GM13977 (cell line): ENCODE results near the gene DCUN1D5.

Source experiments
- DNase-seq: peaks from one replicate; pipeline ENCODE4 v3.0.0; 2012; ENCODE audit warnings: low spot score
- in situ Hi-C: fragments of 300-500 bp; cut with MboI; formaldehyde crosslinking; loops from one replicate; pipeline ENCODE4 v1.12.0; 2022; ENCODE audit warnings: low sequenced_read_pairs, low pct_unique_long_range_greater_than_20kb, mixed read lengths, inconsistent platforms; ENCODE audit not compliant: unreplicated experiment
- TF ChIP-seq, protein P1 (sequence below): IDR thresholded peaks from 2 replicates; pipeline ENCODE4 v1.5.1; 2012; ENCODE audit warnings: mild to moderate bottlenecking, control low read depth; ENCODE audit not compliant: insufficient read depth; ENCODE audit errors: extremely low read depth, missing control alignments

Gene DCUN1D5

DNA sequence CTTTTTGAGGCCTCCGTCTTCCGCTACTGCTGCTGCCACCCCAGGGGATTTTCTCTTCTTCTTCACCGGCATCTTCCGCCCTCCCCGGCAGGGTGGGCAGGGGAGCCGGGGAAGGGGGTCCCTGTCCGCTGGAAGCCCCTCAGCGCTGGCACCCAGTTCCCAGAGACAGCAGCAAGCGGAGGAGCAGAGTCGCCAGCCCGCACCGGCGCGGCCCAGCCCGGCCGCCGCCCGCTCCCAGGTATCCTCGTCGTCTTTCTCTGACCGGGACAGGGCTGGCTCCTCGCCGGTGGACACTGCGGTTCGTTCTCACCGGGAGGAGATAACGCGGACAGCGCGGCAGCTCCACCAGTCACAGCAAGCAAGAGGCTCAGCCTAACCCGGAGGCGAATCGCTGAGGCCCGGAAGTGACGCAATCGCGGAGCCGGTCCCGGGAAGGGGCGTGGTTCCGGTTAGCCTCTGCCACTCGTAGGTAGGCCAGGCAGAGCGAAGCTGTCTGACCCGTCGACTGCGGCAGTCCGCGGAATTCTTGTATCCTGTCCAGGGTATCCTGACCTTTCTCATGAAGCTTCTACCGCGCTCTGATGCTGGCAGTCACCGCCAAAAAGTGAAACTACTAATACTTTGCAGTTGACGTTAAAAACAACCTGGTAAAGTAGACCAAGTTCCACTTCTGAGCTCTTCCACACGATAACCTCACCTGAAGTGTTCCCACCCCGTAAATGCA lies at the start of gene DCUN1D5:
DCUN1D5 (minus strand) TSS at position 360 of the 724 bp plus-strand sequence; CDS start at position 72, 288 bp downstream.
- peak; percentile 95 for DNase-seq
- TF ChIP-seq, protein P1, sequence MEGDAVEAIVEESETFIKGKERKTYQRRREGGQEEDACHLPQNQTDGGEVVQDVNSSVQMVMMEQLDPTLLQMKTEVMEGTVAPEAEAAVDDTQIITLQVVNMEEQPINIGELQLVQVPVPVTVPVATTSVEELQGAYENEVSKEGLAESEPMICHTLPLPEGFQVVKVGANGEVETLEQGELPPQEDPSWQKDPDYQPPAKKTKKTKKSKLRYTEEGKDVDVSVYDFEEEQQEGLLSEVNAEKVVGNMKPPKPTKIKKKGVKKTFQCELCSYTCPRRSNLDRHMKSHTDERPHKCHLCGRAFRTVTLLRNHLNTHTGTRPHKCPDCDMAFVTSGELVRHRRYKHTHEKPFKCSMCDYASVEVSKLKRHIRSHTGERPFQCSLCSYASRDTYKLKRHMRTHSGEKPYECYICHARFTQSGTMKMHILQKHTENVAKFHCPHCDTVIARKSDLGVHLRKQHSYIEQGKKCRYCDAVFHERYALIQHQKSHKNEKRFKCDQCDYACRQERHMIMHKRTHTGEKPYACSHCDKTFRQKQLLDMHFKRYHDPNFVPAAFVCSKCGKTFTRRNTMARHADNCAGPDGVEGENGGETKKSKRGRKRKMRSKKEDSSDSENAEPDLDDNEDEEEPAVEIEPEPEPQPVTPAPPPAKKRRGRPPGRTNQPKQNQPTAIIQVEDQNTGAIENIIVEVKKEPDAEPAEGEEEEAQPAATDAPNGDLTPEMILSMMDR, result no peak
- in situ Hi-C loops, result no loop called here

DNA sequence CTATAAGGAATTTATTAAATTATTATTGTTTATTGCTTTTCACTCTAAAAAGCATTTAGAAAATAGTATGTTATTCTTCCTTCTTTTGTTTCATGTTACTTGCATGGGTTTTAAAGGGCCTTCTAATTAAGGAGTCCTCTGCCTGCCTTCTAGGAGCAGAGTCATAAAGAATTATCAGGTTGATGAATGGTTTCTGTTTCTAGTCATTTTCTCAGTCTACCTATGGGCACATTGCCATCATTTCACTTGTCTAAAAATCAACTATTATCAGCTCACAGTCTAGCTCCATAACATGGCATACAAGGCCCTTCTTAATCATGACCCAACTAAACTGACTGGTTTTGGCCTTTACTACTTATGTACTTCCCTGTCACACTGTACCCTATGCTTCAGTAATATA lies 33.5 kb upstream of the DCUN1D5 start:
- no peak for DNase-seq
- TF ChIP-seq, protein P1, result no peak
- in situ Hi-C loops, result no loop called here

DNA sequence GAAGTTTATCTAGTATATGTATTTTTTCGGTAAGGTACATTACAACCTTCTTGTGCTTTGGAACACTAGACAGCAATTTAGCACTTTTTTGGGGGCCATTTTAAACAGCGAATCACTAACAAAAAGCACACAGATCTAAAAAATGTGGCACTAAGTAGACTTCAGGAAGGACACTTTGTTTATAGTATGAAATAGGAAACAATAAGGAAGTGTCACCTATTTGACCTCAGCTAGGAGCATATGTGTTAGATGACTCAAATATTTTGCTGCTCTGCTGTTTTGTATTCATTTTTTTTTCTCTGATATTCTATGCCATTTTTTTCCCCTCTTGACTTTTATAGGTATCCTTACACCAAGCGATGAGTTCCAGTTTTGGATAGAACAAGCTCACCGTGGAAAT lies 22.9 kb upstream of the DCUN1D5 start:
- DNase-seq, result no peak
- in situ Hi-C loops, result no loop called here
- TF ChIP-seq, protein P1, result no peak

- TF ChIP-seq, protein P1, result no peak
- in situ Hi-C loops, result no loop called here
- no peak for DNase-seq
Measured at GRCh38 chr11:103112364-103112763, 20.4 kb upstream of the DCUN1D5 start.

GRCh38 chr11:103111400-103111799 lies 19.4 kb upstream of the DCUN1D5 start:
- DNase-seq, result no peak
- in situ Hi-C loops, result no loop called here
- TF ChIP-seq, protein P1, result no peak

DNA sequence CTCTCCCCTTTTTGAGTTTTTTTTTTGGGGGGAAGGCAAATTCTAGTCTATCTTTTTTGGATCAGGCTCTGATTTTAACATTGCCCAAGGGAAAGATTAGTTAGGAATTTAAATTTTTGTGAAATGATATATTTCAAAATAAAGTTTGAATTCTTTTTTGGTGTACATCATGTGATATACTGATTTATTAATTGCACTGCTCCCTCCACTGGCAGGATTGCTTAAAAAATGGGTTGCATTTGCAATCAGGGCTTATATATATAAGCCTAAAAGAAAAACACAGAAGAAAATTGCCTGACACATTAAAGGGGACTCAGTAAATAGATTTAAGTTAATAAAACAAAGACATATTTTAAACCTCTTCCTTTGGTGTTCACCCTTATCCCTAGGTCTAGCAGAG lies 18.4 kb upstream of the DCUN1D5 start:
- in situ Hi-C loops, result no loop called here
- no peak for DNase-seq
- TF ChIP-seq, protein P1, result no peak
